KOPT-K1 (cell line): ENCODE measurements around the gene P2RY8.
"Not testable (repeated sequence)": the region's sequence is repeated elsewhere in the genome, so short reads cannot be mapped to it uniquely, and the experiment has no call there.

Source experiments
- H3K27ac ChIP-seq: fragments of 200-600 bp; sonication (generic); 2 replicates; pipeline ENCODE4 v1.5.1; 2016; ENCODE audit warnings: antibody characterized with exemption, mild to moderate bottlenecking, low read depth, low read length; ENCODE audit not compliant: poor library complexity, severe bottlenecking
- H3K36me3 ChIP-seq: fragments of 200-600 bp; sonication (generic); 2 replicates; pipeline ENCODE4 v1.5.1; 2017; ENCODE audit warnings: antibody characterized with exemption, mild to moderate bottlenecking, low read length, moderate library complexity; ENCODE audit not compliant: insufficient read depth
- H3K9me3 ChIP-seq: fragments of 200-600 bp; sonication (generic); 2 replicates; pipeline ENCODE4 v1.5.1; 2017; ENCODE audit warnings: antibody characterized with exemption, low read length, mild to moderate bottlenecking; ENCODE audit not compliant: insufficient read depth, poor library complexity, severe bottlenecking

P2RY8 gene

GRCh38 chrX:1475881-1476280 lies 61.1 kb downstream of the P2RY8 start:
- no peak overlapping the region for H3K27ac ChIP-seq
- peaks cover 67% of the 10 kb centered on the region for H3K36me3 ChIP-seq
- peaks cover 15% of the 10 kb centered on the region for H3K9me3 ChIP-seq

- H3K27ac ChIP-seq = no peak overlapping the region
- peaks cover 65% of the 10 kb centered on the region for H3K36me3 ChIP-seq
- peaks cover 15% of the 10 kb centered on the region for H3K9me3 ChIP-seq
Measured at GRCh38 chrX:1475481-1475880, 61.5 kb downstream of the P2RY8 start.

- H3K27ac ChIP-seq, H3K9me3 ChIP-seq: not testable (repeated sequence)
- peaks cover 56% of the 10 kb centered on the region for H3K36me3 ChIP-seq
Measured at GRCh38 chrX:1474593-1474992, 62.4 kb downstream of the P2RY8 start.

DNA sequence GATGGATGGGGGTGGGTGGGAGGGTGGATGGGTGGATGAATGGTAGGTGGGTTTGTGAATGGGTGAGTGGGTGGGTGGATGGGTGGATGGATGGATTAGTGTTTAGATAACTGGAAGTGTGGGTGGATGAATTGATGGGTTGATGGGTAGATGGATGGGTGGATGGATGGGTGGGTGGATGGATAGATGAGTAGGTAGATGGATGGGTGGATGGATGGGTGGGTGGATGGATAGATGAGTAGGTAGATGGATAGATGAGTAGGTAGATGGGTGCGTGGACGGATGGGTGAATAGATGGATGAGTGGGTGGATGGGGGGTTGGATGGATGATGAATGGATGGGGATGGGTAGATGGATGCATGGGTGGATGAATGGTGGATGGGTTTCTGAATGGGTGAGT lies 64.0 kb downstream of the P2RY8 start:
- Histone ChIP-seq H3K9me3 (no peaks in the 10 kb centered on the region), H3K27ac (no peak overlapping the region), H3K36me3 (peaks cover 49% of the 10 kb centered on the region; the same call in 1 of the 2 replicates)

DNA sequence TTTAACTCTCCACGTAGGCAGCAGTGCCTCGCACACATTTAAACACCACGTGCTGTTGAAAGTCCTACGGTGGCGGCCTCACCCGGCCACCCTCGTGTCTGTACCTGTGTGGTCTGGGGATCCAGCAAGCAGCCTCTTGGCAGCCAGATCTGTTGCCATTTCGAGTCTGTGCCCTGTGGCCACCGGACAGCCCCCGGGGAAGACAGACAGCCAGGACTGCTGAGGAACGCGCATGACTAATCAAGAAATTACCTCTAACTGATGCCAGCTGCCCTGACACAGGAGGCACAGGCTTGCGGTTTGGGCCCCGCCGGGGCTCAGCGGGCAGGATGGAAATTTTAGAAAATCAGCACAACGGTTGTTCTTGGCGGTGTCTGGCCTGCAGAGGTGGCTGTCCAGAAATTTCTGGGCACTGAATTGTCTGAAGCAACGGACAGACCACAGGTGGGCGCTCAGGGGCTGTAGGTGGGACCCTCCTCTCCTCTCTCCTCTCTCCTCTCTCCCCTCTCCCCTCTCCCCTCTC lies 68.7 kb downstream of the P2RY8 start:
- no peaks in the 10 kb centered on the region for H3K9me3 ChIP-seq
- H3K27ac ChIP-seq = peak overlapping the region; percentile 95
- H3K36me3 ChIP-seq = peaks cover 39% of the 10 kb centered on the region

DNA sequence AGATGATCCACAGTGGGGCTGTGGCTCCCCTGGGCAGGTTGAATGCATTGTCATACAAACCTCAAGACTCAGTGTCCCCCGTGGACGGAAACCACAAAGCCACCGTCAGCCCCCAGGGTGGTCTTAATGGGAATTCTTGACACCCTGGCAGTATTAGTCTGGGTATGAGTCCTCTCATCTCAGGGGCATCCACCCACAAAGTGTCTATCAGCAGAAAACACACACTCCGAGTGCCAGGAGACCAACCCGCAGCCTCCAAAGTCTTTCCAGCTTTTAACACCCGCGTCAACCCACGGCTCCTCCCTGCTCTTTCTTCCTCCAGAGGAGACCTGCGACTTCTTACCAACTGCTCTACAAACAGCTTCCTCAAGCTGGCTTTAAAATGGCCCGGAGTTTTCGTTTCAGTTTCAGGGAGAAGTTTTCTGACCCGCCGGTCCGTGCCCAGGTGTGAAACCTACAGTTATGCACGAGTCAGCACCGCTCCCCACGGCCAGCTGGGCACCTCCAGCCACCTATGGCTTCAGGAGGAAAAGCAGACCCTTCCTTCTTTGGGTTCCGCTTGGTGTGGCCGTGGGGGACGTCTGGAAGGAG lies 69.9 kb downstream of the P2RY8 start:
- peak overlapping the region; percentile 95 for H3K27ac ChIP-seq
- no peaks in the 10 kb centered on the region for H3K9me3 ChIP-seq
- peaks cover 50% of the 10 kb centered on the region for H3K36me3 ChIP-seq

GRCh38 chrX:1466232-1466661 lies 70.7 kb downstream of the P2RY8 start:
- H3K9me3 ChIP-seq = no peaks in the 10 kb centered on the region
- H3K27ac ChIP-seq = peak overlapping the region; percentile 95
- H3K36me3 ChIP-seq = peaks cover 50% of the 10 kb centered on the region

- H3K9me3 ChIP-seq = no peaks in the 10 kb centered on the region
- peaks cover 50% of the 10 kb centered on the region for H3K36me3 ChIP-seq
- peak overlapping the region; percentile 95 for H3K27ac ChIP-seq
Measured at GRCh38 chrX:1465286-1466231, 71.4 kb downstream of the P2RY8 start.

DNA sequence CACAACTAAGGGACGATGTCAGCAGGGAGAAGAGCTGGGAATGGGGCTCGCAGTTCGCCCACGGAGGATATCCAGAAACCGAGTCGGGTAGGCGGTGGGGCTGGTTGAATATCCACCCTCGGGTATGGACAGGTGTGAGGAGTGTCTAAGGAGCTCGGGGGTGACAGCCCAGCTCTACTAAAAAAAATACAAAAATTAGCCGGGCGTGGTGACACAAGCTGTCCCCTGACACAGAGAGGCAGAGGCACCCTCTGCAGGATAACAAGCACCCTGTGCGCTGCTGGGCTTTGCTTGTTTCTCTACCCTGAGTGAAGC lies 72.1 kb downstream of the P2RY8 start:
- H3K9me3 ChIP-seq = no peaks in the 10 kb centered on the region
- peaks cover 50% of the 10 kb centered on the region for H3K36me3 ChIP-seq
- peak overlapping the region; percentile 95 for H3K27ac ChIP-seq

- H3K9me3 ChIP-seq = no peaks in the 10 kb centered on the region
- H3K36me3 ChIP-seq = peaks cover 46% of the 10 kb centered on the region
- peak overlapping the region; percentile 95 for H3K27ac ChIP-seq
Measured at GRCh38 chrX:1464041-1464970, 72.7 kb downstream of the P2RY8 start.

GRCh38 chrX:1463581-1463980 lies 73.4 kb downstream of the P2RY8 start:
- H3K9me3 ChIP-seq = no peaks in the 10 kb centered on the region
- H3K36me3 ChIP-seq = peaks cover 43% of the 10 kb centered on the region
- peak overlapping the region; percentile 22 for H3K27ac ChIP-seq

- peaks cover 43% of the 10 kb centered on the region for H3K36me3 ChIP-seq
- H3K27ac ChIP-seq = peak overlapping the region; percentile 22
- H3K9me3 ChIP-seq = no peaks in the 10 kb centered on the region
Measured at GRCh38 chrX:1462596-1463251, 74.3 kb downstream of the P2RY8 start.

DNA sequence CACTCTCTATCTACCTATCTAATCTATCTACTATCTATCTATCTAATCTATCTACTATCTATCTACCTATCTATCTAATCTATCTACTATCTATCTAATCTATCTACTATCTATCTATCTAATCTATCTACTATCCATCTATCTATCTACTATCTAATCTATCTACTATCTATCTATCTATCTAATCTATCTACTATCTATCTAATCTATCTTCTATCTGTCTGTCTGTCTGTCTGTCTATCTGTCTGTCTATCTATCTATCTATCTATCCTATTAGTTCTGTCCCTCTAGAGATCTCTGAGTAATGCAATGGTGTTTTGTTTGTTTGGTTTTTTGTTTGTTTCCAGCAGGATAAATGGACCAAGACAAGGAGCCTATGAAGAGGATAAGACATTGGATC lies 74.9 kb downstream of the P2RY8 start:
- no peaks in the 10 kb centered on the region for H3K9me3 ChIP-seq
- no peak overlapping the region for H3K27ac ChIP-seq
- H3K36me3 ChIP-seq = peaks cover 43% of the 10 kb centered on the region

GRCh38 chrX:1455948-1456280 lies 81.1 kb downstream of the P2RY8 start:
- Histone ChIP-seq H3K9me3 (no peaks in the 10 kb centered on the region), H3K27ac (peak overlapping the region; percentile 48), H3K36me3 (no peaks in the 10 kb centered on the region)
